Measurements from ENCODE around the gene CFAP45.
A peak's percentile ranks its signal among the peaks of the same experiment; 100 is the strongest.

CFAP45 gene

DNA sequence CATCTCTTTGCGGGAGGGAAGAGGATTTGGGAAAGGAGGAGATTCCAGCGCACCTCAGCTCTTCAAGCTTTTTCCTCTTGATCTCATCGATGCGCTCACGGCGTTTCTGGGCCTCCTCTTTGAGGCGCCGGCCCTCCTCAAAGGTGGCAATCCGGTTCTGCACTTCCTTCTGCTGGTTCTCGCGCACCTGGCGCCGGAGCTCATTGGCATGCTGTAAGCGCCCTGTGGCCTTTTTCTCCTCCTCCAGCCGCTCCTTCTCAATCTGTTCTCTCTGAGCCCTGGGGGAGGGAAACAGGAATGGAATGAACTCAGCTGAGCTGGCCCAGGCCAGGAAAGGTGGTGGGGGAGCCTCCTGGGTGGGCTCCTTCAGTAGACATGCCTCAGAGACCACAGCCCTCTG lies 27.1 kb downstream of the CFAP45 start:
- no peak for DNase-seq

DNA sequence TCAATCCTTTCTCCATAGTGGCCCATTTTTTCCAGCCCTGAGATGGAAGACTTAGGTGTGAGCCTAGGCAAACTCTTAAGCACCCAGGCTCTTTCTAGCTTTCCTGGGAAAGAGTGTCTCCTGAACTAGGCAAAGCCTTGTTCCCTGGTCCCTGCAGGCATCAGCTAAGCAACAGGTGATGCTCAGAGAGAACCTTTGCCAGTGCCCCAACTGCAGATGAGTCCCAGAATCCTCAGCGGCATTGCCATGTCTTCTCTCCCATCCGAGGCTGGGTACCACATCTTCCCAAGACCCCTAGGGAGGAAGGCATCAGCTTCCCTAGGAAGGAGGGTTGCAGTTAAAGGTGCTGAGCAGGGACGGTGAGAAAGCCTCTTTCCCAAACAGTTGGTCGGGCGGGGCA lies 29.3 kb downstream of the CFAP45 start:
- DNase-seq = no peak

DNA sequence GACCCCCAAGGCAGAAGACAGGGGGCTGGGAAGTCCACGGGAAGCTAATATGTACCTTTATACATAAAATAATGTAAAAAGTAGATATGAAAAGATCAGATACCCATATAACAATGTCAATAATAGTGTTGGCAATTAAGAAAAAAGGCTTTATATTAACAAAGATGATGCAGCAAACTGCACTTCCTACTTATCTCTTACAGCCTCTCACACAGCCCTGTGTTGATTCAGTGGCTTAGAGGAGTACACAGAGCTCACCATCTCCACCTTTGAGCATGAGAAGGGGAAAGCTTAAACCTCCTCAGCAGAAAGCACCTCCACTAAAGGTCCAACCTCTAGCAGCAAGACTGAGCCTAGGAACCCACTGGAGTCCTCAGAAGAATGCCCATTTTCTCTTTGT lies 30.4 kb downstream of the CFAP45 start:
- no peak for DNase-seq

DNA sequence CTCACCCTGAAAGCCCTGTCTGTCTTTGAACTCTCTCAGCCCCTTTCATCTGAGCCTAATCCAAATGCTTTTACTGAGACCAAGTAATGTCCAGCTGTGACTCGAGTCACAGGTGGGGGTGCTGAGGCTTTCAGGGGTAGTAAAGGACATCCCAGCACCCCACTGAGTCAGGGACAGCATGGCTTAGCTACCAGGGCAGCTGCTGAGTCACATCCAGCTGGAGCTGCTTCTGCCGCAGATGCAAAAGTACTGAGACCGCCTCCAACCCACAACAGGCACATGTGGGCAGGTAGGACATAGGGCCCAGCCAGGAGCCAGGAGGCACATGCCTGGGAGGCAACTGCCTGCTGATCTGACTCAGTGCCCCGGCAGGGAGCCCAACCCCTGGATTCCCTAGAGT lies 30.8 kb downstream of the CFAP45 start:
- peak; percentile 50 for DNase-seq

DNA sequence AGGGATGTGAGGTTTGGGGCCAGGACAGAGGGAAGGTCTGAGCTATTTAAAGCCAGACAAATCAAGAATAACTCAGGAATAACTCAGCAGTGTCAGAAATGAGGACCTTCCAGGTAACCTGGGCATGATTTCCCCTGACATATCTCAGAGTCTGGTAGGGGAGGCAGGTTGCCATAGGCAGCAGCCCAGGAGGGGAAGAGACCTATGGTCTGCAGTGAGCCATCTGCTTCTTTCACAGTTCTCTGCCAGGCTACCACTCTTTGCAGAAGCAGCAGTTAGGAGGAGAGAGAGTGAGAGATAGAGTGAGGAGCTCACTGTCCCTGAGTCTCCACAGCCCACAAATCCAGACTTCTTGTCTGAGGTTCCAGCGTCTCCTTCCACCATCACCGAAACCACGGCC lies 31.2 kb downstream of the CFAP45 start:
- no peak for DNase-seq

DNA sequence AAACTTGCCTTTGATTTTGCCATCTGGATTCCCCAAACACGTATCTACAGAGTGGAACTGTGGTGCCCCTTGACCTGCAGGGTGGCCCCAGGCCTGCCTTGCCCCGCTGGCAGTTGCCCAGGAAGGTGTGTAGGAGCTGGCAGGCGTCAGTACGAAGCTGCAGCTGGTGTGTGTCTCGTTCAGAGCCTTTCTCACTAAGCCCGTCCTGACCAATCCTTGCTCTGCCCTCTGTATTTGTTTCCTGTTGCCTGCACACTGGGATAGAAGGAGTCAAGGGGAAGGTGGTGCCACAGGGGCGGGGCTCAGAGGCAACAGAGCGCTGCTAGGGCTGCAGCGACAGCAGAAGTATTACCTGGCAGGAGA lies 32.3 kb downstream of the CFAP45 start:
- no peak for DNase-seq

DNA sequence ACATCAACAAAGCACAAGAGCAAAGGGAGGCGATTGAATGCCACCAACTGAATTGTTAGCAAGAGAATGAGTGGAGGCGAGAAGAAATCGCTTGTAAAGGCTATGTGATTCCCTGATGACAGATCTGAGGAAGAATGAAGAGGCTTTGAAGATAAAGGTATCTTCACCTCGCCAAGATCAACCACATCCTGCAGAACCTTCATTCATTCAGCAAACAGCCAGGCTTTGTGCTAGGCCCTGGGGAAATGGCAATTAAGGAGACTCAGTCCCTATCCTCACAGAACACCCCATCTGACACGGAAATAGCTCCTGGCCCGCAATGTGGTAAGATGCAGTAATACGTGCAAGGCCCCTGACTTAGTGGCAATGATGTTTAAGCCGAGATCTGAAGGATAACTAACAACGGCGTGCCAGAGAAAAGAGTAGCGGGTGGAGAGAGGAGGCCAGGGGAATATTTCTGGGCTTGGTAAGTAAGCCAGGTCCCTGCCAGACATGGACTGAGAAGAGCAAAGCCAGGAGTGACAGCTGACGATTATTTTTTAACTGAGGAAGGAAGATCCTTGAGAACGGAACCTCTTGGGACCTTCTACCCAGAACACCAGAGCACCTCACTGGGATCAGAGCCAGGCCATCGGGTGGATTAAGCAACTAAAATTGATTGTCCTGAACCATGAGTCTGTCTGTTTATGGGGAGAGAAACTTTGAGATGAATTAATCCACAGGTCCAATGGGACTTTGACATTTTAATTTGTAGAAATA lies 32.9 kb downstream of the CFAP45 start:
- DNase-seq = no peak

DNA sequence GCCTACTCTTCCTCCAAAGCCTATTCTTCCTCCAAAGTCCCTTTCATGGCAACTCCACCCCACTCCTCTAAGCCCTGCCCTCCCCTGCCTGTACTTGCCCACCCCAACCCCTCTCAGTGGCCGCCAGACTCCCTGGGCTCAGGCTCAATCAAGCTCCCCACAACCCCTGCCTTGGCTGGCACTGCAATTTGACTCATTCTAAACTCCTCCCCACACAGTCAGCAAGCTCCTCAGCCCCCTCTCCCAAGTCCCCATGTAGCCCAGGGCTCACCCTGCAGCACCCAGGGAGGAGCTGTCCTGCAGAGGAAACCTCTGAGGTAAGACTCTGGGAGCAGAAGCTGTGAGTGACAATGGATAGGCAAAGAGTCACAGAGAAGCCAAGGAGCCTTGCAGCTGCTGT lies 33.9 kb downstream of the CFAP45 start:
- DNase-seq = no peak

DNA sequence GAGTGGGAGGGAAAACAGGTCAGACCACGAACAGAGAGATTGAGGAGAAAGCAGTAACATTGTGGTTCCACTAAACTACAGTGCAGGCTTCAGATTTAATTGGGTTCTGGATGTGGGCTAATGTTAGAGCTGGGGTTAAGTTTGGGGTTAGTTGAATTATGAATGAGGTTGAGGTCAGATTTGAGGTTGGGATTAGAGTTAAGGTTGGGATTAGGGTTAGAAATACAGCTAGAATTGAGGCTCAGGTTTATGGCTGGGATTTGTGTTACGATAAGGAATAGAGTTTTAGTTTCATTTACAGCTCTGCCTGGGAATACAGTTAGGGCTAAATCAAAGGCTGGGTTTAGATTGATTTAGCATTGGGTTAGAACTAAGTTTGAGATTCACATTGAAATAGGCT lies 35.7 kb downstream of the CFAP45 start:
- no peak for DNase-seq

DNA sequence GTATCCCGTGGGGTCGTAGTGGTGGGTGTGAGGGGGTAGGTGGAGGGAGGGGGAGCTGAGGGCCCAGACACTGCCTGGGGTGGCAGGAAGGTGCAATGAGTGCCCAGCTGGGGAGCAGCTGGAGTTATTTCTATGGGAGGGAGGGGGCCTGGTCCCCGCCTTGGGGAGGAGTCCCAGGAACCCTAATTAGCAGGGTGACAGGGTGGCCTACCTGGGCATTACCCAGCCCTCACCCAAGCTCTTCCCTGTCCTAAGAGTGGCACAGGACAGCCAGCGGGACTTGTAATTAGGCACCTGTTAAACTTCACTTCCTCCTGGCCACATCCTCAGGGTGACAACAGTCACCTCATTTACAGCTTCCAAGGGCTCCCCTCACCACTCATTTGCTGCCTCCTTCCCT lies 37.4 kb downstream of the CFAP45 start, which contains the start of gene VSIG8:
Gene VSIG8, minus strand, starts transcription at position 101 of the 400 bp plus-strand sequence. CDS start 136 bp downstream, outside the sequence.
- no peak for DNase-seq

DNA sequence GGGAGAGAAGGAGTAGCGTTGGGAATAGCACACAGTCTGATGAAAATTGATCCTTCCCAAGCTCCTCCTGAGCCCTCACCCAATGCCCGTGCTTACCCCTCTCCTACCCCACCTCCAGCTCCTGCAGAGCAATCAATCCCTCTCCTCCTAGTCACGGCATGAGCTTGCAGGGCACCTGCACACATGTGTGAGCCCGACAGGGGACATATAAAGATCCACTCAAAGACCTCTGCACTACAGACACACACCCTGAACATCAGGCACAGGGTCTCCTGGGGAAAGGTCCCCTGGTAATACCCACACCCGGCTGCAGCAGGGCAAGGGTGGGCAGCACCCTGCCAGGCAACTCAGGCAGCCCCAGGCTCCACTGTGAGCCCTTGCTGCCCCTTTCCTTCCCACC lies 37.9 kb downstream of the CFAP45 start:
- no peak for DNase-seq

DNA sequence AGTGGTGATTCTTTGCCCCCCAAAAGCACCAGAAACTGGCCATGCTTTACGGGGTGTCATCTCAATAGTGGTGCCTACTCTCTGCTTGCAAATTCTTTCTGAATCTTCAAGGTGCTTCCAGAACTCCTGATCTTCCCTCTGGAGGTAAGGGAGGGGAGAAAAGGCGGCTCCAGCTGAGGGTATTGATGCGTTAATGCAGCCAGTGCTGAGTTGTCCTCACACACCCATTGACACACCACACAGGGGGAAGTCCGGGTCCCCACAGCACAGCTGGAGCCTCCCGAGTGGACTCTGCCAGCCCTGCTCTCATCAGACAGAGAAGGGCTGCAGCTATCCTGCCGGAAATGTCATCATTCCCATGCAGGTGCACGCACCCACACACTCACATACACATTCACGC lies 38.7 kb downstream of the CFAP45 start:
- DNase-seq = no peak

DNA sequence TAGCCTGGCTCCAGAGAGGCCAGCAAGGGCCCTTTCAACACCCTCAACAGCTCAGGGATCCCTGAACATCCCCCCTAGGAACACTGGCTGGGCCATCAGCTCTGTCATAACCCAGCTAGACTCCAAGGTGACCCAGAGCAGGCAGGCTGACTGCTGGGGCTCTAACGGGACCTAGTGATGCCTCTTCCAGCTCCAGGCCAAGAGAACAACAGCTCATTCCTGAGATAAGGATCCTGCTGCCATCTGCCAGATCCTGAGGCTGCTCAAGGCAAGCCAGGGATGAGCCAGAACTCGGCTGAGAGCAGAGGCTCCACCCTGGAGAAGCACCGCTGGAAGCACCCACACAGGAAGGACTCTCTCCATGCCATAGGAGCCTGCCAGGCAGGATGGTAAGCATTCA lies 39.5 kb downstream of the CFAP45 start:
- no peak for DNase-seq

DNA sequence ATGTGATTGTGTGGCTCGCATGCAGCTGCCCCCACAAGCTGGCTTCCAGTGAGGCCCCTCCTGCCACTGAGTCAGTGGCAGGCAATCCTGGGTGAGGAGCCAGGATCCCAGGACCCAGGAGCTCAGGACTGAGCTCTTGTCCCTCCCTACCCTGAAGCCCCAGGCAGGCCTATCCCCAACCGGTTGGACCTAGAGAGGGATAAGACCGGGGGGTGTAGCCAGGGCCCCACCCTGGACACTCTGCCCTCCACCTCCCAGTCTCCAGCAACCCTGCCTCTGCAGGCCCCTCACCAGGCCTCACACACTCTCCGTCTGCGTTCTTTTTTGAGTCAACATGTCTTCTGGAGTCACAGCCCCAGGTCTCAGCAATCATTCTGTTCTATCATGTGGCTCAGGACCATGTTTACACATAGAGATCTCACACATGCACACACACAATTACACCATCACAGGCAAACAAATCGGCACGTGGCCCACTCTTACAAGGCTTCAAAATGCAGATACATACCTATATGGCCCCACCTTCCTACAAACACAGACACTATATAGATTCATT lies 40.1 kb downstream of the CFAP45 start:
- DNase-seq = no peak

DNA sequence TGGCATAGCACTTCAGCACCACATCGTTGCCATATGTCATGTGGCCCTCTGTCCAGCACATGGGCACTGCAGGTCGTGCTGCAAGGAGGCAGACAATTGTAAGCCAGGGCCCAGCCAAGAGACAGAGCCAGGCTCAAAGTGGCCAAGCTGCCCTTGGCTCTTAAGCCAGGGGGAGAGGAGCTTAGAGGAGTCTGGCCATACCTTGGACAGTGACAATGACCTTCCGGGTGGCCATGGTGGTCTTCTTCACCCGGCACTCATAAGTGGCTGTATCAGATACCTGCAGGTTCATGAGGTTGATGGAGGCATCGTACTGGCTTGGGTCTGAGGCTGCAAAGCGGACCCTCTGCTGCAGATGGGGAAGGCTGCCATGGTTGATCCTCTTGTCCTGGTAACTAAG lies 42.1 kb downstream of the CFAP45 start:
- DNase-seq = no peak

DNA sequence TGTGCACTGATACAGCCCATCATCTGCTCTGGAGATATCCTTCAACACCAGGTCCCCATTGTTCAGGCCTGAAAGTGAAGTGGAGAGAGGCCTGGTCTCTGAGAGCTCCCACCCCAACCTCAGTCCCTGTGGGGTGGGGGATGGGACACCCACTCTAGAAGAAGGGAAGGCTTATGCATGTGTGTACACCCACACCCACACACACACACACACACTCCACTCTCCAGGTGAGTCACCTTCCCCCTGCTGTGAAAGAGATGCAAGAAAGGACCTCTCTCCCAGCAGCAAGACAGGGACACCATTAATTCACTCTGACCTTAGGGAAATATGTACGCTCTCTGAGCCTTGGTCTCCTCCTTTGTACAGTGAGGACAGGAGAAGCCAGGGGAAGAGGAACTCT lies 43.4 kb downstream of the CFAP45 start:
- DNase-seq = no peak

DNA sequence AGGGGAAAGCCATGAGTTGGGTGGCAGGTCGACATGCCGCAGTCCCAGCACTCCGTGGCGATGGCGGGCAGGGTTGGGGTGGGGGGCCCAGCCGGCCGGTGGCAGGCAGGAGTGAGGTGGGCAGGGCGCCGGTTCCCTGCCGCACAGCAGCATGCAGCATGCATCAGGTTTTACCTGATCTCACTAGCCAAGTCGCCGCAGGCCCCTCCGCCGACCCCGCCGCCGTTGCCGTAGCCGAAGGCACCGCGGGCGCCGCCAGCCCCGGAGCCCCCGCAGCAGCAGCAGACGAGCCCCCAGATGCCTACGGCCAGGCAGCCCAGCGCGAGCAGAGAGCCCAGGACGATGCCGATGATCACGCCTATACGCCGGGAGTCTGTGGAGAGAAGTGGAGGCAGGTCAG lies 44.3 kb downstream of the CFAP45 start:
- no peak for DNase-seq

DNA sequence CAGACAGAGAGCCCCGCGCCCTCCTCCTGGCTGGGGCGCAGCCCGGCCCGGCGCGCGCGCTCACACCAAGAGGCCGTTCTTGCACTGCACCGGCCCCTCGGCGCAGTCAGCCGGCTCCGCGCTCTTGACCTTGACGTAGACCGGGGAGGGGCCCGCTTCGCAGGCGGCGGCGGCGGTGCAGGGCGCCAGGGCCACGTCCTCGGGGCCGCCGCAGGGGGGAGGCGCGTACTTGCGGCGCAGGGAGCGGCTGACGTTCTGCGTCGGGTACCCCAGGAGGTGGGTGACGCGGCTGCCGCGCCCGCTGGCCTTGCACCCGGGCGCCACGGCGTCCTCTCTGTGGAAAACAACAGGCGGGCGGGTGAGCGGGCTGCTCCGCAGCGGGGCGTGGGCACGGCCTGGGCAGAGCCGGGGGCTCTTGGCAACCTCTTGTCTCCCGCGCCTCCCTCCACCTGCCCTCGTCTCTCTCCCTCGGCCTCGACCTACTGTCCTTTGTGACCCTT lies 45.2 kb downstream of the CFAP45 start:
- DNase-seq = peak; percentile 82

DNA sequence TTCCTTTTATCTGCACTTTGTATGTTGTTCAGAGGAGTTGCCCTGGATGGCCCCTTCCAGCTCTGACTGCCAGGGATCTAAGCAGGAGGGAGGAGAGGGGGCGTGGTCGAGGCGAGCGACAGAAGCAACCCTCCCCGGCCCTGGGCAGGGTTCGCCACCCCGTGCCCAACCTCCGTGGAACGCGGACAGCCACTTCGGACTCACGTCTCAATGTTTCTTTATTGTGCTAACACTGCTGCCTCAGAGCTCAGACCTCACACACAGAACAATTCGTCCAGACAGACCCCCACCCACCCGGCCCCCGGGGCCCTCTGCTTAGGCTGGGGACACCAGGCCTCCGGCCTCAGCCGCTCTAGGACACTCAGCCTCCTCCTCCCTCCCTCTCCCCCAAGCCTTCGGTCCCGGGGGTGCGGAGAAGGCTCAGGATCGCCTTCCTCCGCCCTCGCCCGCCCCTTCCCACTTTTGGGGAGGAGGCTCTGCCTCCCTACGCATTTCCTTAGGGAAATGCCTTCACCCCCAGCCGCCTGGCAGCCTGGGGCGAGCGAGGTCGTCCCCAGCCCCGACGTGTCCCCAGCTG lies 45.8 kb downstream of the CFAP45 start:
- no peak for DNase-seq

DNA sequence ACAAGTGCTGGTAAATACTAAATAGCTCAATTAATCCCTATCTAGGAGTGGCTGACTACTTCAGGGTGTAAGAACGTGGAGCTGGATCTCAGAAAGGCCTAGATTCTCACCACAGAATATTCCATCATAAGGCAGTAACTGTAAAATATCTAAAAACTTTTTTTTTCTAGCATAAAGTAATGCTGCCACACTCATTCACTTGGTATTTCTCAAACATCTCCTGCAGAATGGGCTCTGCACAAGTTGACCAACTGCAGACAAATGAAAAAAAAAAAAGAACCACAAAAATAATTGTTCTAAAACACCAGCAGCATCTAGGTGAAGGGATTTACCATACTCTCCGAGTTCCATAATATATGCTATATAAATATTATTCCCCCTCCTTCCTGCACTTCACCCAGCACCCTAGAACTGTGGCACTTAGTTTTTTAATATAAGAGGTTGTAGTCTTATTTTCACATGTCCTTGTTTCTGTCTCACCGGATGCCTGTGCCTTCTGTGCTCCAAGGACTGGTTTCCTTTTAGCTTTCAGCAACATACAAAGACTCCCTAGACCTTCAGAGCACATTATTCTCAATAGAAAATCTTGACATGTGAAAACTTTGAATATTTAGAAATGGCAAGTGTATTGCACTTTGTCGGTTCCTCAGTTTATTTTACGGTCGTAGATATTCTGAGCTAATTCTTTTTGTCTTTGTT lies 46.4 kb downstream of the CFAP45 start:
- peak; percentile 65 for DNase-seq

DNA sequence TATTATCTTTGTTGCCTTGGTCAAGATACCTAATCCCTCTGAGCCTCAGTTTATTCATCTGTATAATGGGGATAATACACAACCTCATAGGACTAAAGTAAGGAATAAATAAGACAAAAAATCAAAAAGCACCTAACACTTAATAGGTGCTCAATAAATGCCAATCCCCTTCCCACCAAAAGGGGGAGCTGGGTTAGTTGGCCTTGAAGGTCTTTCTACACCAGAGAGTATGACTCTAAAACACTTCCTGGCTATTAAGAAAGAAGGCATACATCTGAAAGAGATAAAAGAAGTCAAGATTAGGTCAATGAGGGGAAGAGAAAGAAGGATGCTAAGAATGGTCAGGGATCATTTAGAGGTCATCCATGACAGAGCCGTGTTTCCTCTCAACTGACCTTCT lies 48.6 kb downstream of the CFAP45 start:
- no peak for DNase-seq

DNA sequence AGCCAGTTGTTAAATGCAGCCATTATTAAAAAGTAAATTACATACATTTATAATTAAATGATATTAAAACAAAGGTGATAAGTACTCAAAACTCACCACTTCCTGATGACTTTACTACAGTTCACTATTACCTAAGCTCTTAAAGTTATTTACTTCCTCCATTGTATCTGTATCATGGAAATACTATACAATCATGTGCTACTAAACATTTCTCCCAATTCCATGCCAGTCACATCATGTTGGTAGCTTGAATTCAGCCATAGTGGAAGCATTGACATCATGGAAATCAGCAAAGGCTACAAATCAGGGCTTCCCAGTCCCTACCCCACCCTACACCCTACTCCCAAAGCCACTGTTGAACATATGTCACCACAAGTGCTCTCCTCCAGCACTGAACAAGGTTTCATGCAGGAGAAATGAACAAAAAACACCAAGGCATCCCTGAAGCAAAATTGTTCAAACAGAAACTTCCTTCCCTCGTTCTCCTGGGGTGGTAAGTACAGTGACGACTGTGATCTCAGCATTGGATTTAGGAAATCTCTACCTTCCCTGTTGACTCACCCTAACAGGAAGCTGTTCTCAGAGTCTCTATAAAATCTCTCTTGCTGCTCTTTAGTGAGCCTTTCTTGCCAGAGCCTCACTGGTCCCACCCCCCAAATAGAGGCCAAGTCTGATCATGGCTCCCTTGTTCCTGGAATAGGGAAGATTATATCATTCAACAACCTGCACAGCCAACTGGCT lies 50.2 kb downstream of the CFAP45 start:
- DNase-seq = peak; percentile 35

DNA sequence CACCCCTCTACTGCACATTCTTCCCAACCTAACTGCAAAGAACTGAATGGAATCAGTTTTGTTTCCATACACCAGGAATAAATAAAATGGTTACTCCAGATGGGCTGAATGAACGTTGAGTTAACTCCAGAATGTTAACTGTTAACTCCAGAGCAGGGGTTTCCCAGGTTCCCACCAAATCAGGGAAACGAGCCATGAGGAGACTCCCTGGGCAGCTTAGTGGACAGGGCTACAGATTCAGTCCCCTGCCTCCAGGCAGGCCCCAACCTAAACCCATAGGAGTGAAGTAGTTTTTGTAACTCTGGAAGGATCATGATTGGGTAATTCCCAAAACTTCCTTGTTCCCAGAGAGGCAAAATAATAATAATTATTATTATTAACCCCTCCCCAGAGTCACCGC lies 51.6 kb downstream of the CFAP45 start:
- no peak for DNase-seq

Data from fibroblast of skin of abdomen (primary cell).